HG02840 (cell line): ENCODE results near the gene WDR3.
"Not testable (repeated sequence)": the region's sequence is repeated elsewhere in the genome, so short reads cannot be mapped to it uniquely, and the experiment has no call there.

Experiments used
- ATAC-seq: cut with Tn5 transposase; IDR thresholded peaks from one replicate; pipeline ENCODE4 v1.9.1; 2021; ENCODE audit warnings: mild to moderate bottlenecking, moderate library complexity, moderate number of reproducible peaks; ENCODE audit not compliant: unreplicated experiment, low FRiP score

The WDR3 gene

GRCh38 chr1:117929343-117930172, at the start of gene WDR3, which contains the start of gene GDAP2:
Gene WDR3 (plus strand): TSS chr1:117929739. CDS start chr1:117933320, 3,581 bp downstream.
Gene GDAP2 (minus strand): TSS chr1:117929621. CDS start chr1:117920357, 9,264 bp downstream.
- peak; percentile 95 for ATAC-seq

GRCh38 chr1:117883616-117884015, 45.9 kb upstream of the WDR3 start:
- ATAC-seq: no peak

- no peak for ATAC-seq
Measured at GRCh38 chr1:117886101-117886795, 43.3 kb upstream of the WDR3 start.

- no peak for ATAC-seq
Measured at GRCh38 chr1:117890452-117890851, 39.1 kb upstream of the WDR3 start.

- no peak for ATAC-seq
Measured at GRCh38 chr1:117892512-117892911, 37.0 kb upstream of the WDR3 start.

DNA sequence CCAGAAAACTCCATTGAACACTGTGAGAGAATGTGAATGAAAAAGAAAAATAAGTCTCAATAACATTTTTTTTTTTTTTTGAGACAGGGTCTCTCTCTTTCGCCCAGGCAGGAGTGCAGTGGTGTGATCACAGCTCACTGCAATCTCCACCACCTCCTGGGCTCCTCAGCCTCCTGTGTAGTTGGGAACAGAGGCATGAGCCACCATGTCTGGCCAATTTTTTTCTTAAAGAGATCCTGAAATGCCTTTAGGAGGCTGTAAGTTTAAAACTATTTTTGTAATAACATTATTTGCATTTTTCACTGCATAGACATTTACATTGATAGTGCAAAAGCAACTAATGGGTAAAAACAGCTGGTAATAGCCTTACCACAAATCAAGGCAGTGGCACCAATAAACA, 35.5 kb upstream of the WDR3 start:
- no peak for ATAC-seq

DNA sequence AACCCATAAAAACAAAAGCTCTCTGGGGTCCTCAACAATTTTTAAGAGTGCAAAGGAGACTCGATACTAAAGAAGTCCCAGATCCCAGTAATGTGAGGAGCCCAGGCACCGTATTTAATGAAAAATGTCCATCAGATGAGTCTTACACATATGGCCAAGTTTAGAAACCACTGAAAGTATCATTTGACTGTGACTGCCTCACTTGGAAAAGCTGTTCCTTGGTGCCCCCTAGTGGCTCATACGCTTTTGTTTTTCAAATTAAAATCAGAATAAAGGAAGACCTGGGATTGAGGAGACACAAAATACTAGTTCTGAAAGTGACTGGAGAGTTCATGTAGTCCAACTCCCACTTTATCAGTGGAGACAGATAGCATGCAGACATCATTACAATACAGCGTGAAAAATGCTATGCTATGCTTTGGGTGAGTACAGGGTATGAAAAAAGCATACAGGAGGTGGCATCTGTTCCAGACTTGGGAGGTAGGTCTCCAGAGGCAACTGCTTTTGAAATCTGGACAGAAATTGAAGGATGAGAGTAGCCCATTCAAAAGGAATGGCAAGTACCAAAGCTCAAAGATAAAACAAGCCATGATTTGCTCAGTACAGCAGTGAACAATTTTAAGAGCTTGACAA, 33.9 kb upstream of the WDR3 start:
- peak; percentile 66 for ATAC-seq

GRCh38 chr1:117897551-117897950, 32.0 kb upstream of the WDR3 start:
- ATAC-seq: no peak

GRCh38 chr1:117899801-117900200, 29.7 kb upstream of the WDR3 start:
- no peak for ATAC-seq

- ATAC-seq: no peak
Measured at GRCh38 chr1:117902944-117903343, 26.6 kb upstream of the WDR3 start.

GRCh38 chr1:117904485-117904884, 25.1 kb upstream of the WDR3 start:
- no peak for ATAC-seq

DNA sequence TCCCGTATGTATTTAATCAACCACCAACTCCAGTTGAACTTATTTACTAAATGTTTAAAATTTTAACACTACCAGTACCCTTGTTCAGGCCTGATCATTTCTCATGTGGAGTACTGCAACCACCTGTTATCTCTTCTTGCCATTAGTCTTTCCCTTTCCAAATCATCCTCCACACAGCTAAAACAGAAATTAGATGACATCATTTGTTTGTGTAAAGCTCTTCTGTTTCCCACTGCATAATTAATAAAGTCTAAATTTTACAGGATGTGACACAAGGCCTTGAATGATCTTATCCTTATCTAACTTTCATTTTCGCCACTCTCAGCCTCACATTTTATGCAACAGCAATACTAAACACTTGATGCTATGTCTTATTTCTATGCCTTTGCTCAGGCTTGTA, 24.5 kb upstream of the WDR3 start:
- no peak for ATAC-seq

DNA sequence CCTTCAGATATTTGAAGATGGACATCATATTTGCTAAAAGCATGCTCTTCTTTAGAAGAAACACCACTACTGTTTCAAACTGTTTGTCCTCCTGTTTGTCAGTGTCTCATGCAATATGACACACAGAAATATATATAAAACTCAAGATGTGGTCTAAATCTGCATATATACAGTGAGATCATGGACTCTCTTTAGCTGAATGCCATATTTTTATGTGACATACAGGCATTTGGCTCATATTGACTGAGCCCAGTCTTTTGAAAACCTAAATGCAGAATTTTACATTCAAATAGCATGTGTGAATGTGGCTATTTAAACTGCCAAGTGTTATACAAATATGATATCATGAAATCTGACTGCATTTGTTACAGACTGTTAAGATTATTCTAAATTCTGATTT, 18.5 kb upstream of the WDR3 start:
- ATAC-seq: no peak

GRCh38 chr1:117919376-117919775, 10.2 kb upstream of the WDR3 start:
- no peak for ATAC-seq

DNA sequence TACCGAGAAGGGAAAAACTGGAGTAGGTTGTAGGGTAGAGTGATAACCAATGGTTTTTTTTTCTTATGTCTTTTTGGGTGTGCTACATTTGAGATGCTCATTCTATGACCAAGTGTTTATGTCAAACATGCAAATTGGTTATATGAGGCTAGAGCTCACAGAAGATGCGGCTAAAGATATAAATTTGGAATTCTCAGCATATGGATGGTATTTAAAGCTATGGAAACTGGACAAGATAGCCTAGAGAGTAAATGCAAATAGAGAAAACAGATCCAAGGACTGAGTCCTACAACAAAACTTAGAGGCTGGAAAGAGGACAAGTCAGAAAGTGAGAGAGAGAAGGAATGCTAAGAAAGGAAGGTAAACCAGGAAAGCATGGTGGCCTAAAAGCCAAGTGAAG, 7.5 kb upstream of the WDR3 start:
- no peak for ATAC-seq

DNA sequence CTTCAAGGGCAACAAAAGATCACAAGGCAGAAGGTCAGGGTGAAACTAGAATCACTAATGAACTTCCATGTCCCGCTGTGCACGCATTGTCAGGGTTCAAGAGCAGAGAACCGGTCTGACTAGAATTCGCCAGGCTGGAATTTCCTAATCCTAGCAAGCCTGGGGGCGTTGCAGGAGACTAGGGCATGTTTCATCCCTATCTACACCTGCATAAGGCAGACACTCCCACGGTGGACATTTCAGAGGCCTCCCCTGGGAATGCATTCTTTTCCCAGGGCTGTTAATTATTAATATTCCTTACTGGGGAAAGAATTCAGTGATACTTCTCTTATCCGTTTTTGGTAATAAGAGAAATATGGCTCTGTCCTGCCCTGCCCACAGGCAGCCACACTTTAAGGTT, 6.8 kb upstream of the WDR3 start:
- not testable (repeated sequence) for ATAC-seq

- no peak for ATAC-seq
Measured at GRCh38 chr1:117925981-117926380, 3.6 kb upstream of the WDR3 start.

GRCh38 chr1:117928881-117929342, 627 bp upstream of the WDR3 start:
- peak; percentile 33 for ATAC-seq

- no peak for ATAC-seq
Measured at GRCh38 chr1:117930173-117930447, 571 bp downstream of the WDR3 start.

GRCh38 chr1:117930484-117930883, 945 bp downstream of the WDR3 start:
- no peak for ATAC-seq

- no peak for ATAC-seq
Measured at GRCh38 chr1:117932576-117932975, 3.0 kb downstream of the WDR3 start.
